Activated naive CD8-positive, alpha-beta T cell treated with anti-CD3 and anti-CD28 coated beads, Interleukin-2, amount 50 U/mL, for 16 hours (primary cell): Measurements from ENCODE around the gene TNS4.

Experiments used
- DNase-seq: peaks from one replicate; pipeline ENCODE4 v3.0.0-alpha.2; 2020; ENCODE audit warnings: low read depth, low spot score

TNS4 gene

DNA sequence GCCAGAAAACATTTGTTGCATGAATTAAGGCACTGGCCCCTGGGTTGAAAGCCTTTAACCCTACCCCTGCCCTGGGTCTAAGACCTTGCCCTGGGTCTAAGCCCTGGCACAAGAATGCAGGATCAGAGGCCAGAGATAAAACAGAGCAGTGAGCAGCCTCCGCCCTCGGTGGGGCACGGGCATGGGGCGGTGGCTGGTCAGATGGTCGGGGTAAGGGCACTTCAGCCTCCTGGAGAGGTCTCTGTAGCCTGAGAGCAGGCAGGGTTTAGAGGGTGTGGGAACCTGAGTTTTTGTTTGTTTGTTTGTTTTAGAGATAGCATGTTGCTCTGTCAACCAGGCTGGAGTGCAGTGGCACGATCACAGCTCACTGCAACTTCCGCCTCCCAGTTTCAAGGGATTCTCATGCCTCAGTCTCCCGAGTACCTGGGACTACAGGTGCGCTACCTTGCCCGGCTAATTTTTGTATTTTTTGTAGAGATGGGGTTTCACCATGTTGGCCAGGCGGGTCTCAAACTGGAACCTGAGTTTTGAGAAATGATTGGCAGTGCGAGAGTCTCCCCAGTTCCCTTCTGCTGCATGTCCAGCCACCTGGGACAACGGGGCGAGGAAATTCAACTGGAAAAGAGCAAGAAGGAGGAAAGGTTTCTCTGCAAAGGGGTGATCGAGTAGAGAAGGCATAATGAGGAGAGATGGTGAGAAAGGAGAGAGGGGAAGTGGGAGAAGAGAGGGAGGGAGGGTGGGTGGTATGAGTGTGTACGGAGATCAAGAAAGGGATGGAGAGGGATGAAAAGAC is 27.7 kb downstream of the TNS4 start:
- DNase-seq, result no peak

DNA sequence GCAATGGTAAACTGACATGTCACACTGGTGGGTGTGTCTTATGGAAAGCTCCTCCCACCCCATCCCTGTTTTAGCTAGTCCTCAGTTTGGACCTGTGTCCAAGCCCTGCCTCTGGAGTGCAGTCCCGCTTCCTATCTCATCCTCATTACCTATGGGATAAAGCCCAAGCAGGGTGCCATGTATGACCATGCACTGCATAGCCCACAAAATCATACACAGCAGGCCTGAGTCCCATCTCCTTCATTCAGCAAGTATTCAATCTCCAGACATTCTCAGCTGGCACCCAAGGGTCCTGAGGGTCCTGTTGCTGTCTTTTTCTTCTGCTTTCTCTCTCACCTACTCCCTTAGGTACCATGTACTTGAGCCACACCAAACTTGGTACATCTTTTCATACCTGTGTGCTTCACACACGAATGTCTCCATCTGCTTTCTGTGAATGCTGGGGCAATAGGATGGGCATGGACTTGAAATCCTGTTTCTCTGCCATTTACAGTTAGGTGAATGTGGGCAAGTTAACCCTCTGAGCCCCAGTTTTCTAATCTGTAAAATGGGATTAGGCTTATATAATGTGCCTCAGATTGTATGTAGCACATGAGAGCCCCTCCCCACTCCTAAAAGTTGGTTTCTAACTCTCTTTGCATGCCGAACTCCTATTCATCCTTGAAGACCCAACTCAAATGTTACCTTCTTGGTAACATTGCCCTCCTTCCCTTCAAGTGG is 28.5 kb downstream of the TNS4 start:
- no peak for DNase-seq

DNA sequence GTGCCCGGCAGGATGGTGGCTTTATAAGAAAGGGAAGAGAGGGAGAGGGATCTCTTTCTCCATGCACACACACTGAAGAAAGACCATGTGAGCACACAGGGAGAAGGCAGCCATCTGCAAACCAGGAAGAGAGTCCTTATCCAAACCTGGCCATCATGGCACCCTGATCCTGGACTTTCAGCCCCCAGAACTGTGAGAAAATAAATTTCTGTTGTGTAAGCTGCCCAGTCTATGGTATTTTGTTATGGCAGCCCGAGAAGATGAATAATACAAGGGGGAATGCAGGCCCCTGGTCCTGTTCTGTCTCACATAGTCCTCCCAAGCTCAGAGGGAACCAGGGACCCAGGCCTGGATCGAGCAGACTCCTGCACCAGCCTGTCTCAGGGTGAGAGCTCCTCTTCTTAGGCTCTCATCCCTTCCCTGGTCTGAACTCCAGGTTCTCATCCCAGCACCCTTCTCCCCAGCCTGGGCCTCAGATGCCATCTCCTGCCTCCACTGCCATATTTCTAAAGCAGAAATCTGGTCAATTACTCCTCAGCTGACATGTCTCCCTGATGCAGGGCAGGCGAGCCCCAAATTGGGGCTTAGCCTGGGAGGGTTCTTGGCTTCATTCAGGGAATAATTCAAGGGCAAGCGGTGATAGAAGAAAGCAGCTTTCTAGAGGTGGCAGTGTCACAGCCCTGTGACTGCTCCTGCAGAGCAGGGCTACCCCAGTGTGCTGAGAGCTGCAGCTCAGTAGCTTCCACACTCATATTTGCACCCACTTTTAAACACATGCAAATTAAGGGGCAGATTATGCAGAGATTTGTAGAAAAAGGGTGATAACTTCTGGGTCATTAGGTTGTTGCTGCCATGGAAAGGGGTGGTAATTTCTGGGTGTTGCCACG is 29.3 kb downstream of the TNS4 start:
- no peak for DNase-seq

DNA sequence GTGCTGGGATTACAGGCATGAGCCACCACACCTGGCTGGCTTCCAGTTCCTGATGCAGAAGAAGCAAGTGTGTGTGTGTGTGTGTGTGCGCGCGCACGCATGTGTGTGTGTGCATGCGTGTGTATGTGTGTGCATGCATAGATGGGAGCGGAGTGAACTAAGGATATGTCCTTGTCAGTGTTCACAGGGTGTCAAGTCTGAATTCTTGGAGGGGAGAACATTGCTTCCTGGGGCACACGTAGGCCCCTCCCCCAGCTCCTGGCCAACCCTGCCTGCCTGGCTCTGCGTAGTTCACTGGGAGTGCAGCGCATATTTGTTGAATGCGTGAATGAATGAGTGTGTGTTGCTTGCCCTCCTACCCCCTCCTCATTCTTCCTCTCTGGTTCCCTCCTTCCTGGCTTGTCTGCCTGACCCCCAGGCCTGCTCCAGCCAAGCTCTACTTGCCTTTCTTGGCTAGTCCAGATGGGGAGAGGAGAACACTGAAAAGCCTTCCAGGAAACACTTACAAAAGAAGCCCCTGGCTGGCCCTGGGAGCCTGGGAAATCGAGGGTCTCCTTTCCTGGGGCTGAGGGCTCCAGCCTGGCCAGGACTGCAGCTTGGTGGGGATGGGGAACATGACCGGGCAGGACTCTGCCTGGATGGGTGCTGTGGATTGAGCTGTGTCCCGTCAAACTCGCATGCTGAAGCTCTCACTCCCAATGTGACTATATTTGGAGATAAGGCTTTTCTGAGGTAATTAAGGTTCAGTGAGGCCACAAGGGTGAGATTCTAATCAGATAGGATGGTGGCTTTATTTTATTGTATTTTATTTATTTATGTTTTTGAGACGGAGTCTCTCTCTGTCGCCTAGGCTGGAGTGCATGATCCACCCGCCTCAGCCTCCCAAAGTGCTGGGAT is 30.2 kb downstream of the TNS4 start:
- no peak for DNase-seq

DNA sequence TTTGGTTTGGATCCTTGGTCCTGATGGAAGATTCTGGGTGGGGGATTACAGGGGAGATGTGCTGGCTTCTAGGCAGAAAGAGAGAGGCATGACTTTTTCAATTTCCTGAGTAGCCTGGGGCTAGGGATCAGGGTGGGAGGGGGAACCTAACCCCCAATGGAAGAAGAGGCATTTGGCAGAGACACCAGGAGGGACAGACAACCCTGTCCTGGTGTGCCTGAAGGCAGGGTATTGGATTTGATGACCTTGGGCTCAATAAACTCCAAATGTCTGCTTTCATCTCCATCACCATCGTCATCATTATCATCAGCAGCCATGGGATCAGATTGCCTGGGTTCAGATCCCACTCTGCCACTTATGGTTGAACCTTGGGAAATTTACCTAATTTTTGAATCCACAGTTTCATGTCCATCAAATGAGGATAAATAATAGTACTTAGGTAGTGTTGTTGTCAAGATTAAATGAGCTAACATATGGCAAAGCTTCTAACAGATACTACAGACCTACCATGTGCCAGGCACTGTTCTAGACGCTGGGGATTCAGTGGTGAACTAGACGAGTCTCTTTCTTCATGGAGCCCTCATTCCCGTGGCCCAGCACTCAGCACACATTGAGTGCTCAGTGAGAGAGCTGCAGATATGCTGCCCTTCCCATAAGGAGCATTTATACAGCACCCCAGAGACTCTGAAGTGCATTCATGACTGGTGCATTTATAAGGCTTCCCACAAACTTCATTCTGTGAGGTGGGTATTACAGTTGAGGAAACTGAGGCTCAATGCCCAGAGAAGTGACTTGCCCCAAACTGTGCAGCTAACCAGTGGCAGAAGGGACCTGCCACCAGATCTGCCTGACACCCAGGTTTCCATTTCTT is 31.4 kb downstream of the TNS4 start:
- no peak for DNase-seq

DNA sequence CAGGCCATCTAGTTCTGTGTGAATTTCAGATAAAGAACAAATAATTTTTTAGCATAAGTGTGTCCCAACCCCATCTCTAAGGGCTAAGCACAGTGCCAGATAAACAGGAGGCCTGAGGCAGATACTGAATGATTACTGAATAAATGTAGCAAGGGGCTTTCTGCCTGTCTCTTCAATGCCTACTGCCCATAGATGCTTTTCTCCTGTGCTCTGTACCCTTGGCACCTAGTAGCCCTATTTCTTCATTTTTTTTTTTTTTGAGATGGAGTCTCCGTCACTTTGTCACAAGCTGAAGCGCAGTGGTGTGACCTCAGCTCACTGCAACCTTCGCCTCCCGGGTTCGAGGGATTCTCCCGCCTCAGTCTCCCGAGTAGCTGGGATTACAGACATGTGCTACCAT is 32.9 kb downstream of the TNS4 start:
- no peak for DNase-seq

DNA sequence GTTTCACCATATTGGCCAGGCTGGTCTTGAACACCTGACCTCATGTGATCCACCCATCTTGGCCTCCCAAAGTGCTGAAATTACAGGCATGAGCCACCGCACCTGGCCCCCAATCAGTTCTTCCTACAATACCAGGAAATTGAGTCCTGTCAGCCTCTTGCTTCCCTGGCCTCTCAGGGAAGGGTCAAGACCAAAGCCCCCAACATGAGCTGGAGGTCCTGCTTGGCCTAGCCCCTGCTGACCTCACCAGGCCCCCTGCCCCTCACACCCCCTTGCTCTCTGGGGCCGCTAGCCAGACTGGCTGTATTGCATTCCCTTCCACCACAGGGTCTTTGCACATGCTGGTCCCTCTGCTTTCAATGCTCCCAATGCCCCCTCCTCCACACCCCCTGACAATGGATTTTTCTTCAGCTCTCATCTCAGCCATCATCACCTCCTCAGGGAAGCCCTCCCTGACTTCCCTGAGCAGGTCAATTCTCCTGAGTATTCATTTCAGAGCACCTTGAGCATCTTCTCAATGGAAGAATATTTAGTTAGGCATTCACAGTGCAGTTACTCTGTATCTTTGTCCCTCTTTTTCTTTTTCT is 34.0 kb downstream of the TNS4 start:
- no peak for DNase-seq

DNA sequence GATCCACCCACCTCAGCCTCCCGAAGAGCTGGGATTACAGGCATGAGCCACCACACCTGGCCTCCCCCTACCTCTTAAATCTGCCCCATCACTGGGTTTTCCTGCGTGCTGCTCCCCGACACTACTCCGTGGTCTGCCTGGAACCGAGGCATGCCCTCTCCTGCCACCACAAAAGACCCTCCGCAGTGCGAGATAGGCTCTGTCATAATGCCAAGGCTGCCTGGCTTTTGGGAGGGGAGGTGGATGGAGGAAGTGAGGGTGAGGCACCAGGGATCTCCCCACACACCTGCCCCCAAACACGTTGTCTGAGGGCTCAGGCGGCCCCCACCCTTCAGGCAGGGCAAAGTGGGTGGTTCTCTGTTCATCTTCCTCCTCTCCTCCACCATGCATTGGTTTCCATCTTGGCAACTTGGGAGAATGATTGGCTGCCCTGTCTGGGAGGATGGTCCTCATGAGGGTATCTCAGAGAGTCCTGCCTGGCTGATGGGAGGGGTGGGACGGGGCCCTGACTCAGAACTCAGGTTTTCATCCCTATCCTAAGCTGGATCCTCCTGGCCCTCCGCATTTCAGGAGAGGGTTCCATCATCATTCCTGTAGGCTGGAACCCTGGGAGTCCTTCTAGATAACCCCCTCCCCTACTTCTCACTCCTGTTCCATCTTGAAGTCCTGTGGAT is 35.0 kb downstream of the TNS4 start:
- DNase-seq, result no peak

DNA sequence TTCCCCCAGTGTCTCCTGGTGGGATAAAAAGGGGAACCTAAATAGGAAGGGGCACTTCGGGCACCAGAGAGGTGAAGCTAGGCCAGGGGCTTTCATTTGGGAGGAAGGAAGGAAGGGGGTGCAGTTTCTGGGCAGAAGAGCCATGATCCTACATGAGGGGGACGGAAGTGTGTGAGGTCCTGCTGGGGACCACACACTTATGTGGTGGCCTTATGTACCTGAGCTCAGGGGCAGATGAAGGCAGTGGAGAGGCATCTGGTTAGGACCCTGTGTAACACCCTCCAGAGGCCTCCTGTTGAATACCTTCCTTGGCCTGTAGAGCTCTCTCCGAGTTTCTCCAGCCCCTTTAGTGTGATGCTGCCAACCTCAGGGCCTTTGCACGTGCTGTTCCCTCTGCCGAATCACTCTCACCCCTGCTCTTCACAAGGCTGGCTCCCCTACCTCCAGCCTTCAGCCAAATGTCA is 37.0 kb downstream of the TNS4 start:
- DNase-seq, result no peak

DNA sequence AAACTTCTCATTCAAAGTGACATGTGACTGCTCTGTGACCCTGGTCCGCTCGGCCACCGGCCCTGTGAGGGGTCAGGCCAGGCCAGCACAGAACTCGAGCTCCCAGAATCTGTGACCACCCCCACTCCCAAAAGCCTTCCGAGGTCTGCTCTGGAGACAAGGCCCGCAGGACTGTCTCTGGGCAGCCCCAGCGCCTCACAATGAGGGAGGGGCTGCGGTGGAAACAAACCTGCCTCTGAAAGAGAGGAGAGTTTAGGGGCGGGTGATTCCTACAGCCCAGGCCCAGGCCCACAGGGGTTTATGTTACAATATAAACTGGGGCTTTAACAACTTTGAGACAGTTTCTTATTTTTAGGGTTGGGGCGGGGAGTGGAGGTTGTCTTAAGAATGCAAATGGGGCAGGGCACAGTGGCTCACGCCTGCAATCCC is 38.3 kb downstream of the TNS4 start:
- DNase-seq, result no peak

DNA sequence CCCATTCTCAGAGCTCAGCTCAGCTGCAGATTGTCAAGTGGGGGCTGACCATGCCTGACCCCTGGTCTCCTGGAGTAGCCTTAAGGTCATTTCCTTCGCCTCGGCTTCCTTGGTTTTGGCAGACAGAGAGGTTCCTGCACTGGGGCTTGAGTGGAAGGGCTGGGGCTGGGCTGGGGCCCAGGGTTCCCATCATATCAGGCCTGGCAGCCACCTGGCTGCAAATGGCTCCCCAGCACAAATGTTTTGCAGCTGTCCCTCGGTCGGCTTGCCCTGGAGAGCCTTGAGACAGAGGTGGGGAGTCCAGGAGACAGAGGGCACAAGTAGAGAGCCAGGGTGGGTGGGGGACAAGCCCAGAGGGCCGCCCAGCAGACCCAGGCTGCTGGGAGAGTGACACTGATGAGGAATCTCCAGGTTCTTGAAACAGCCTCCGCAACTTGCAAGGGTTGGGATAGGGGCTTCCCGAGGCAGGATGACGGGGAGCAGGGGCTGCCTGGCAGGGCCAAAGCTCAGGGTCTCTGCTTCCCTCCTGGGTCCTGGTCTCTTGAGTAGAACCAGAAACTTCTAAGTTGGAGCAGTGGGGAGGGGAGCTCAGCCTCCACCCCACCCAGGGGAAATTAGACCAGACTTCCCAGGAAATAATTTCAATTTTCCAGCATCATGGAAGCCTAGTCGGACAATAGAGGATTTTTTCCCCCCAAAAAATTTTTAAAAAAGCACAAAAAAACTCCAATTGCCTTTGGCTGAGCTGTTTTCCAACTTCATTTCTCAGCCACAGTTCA is 38.9 kb downstream of the TNS4 start:
- DNase-seq, result no peak

DNA sequence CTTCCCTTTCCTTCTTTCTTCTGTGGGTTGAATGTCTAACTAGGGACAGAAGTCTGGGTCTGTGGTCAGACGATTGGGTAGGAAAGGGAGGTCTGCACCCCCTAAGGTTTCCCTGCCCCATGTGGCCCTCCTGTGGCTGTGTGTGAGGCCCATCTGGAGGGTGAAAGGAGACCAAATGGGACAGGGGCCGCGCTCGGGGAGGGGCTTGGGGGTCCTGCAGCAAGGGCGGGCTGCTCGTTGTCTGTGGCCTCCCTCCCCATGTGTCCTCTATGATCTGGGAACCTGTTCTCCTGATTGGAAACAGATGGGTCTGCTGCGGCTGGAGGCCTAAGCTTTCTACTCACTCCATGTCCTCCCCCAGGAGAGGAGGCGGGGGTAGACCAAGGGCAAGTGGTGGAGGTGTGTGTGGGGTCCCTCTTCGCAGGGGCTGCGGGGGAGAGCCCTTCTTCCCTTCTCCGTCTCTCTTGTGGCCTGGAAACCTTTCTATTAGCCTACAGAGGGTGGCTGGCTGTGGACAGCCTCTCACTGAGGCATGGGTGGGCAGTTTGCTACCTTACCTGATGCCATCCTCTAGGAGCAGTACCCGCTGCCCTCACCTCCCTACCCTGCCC is 39.6 kb downstream of the TNS4 start:
- no peak for DNase-seq

DNA sequence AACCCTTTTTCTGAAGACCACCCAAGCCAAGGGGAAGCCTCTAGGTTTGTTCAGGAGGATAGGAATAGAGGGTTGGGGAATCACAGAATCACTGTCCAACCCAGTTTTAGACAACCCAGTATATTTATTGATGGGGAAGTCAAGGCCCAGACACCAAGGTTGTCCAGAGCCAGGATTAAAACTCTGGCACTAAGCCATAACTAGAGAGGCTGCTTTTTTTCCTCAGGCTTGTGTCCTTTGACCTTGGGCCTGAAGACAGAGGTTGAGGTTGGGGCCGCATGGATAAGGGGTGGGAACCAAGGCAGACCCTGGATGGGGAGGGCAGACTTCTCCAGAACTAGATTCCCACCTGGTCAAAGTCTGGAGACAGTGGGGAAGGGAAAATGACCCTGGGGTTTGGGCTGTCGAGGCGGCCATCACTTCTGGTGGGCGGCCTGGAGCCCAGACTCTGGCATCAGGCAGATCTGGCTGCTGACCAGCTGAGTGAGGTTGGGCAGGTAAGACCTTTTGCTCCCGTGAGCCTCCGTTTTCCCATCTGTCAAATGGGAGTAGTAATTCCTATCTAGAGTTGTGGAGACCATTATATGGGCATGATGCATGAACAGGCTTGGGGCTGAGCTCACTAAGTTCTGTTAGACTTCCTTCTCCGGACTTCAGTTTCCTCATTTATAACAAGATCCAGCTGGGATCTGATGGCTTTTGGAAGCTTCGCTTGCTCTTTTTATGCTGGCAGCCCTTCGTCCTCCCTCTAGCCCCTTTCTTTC is 40.3 kb downstream of the TNS4 start:
- DNase-seq, result no peak

DNA sequence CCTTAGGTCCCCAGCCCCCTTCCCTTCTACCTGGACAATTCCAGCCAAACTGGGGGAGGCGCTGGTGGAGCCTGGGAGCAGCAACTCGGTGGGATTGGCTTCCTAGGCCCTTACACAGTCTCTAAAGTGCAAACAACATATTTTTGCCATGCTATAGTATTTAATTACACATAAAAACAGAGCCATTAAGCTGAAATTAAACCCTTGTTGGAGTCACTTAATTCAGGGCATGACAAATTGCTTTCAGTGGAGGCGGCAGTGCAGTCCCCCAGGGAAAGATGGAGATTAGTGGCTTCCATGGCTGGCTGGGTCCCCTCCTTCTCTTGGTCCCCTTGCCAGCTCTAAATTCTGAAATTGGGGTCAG is 40.8 kb downstream of the TNS4 start:
- no peak for DNase-seq

DNA sequence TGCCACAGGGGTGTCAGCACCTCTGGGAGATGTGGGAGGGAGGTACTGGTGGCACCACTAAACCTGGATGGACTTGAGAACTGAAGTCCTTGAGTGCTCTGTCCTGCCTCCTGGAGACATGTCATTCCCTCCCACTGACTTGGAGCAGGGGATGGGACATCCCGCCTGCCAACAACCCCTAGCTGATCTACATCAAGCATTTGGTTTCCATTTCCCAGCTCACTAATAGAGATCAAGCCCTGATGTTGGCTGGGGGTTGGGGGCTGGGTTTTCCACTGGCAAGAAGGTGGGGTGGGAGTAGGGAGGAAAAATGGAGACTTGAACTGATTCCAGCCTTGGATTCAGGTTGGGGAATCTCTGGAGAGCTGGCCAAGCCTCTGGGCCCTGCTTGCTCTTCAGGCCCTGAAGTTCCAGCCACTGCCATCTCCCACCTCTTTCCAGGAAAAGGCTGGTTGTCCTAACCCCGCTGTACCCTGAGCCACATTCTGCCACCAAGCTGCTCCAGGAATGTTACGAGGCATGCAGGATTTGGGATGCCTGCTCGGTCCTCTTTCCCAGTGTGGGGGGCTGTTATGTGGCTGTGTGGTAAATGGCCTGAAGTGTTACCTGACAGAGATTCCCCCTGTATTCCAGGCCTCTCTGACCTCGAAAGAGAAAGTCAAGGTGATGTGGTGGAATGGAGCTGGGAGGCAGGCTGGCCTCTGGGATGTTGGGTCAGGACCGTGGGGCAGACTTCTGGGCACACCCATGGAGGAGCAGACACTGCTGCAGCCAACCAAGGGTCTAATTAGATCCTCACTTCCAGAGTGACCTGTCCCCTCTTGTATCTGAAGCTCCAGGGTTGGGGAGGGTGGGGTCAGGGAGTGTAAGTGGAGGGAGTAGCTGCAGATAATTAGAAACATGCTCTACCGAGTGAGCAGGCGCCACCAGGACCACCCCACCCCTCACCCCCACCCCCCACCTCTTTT is 41.5 kb downstream of the TNS4 start:
- DNase-seq, result no peak

DNA sequence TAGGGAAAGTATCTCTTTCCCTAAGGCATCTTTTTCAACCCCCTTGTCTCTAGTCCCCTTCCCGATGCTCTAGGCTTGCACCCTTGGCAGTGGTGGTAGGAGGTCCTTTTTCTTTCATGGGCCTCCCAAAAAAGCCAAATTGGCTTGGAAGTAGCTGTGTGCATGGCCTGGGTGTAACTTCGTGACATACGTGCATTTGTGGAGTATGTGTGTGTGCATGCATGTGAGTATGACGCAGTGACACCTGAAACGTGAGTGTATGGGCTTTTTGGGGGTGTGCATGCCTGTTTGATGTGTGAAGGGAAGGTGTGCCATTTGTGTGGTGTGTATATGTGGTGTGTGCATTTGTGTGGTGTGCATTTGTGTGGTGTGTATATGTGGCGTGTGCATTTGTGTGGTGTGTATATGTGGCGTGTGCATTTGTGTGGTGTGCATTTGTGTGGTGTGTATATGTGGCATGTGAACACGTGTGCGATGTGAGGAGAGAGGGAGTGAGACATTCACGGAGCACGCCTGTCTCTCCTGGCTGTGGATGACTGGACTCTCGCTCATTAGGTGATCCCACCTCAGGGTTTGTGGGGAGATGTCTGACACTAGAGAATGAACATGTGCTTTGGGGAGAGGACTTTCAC is 42.5 kb downstream of the TNS4 start:
- no peak for DNase-seq
